SK-MEL-5 (cell line): ENCODE results near the gene ELK3. TPM values are rescaled to one million over a fixed set of nuclear protein-coding genes. Genes with fewer than 3 reads are reported as not detected.

ENCODE experiments used
- DNase-seq: peaks from one replicate; pipeline ENCODE4 v3.0.0-alpha.2; 2016; ENCODE audit warnings: low read depth, low spot score
- in situ Hi-C: cut with HindIII; loops from 2 replicates; pipeline ENCODE4 v1.10.0; 2016; ENCODE audit warnings: low sequenced_read_pairs, high pct_unique_total_duplicates, low pct_unique_long_range_greater_than_20kb
- total RNA-seq: library from RNA; depleted of rRNA; stranded (reverse); fragments of >200 nt; shearing (Covaris generic); gene quantifications from 2 replicates; pipeline ENCODE4 v1.2.3, GENCODE V29; 2014

ELK3 gene
- total RNA-seq, 1 experiment from 2014 or later: 19.2 TPM

GRCh38 chr12:96239711-96240635 lies 45.8 kb downstream of the ELK3 start:
- in situ Hi-C loops: no loop called here
- DNase-seq: no peak

- in situ Hi-C loops: no loop called here
- no peak for DNase-seq
Observed at GRCh38 chr12:96240656-96241055, 46.5 kb downstream of the ELK3 start.

- DNase-seq: no peak
- in situ Hi-C loops: no loop called here
Observed at GRCh38 chr12:96241431-96241830, 47.3 kb downstream of the ELK3 start.

- in situ Hi-C loops: no loop called here
- no peak for DNase-seq
Observed at GRCh38 chr12:96241846-96242256, 47.7 kb downstream of the ELK3 start.

- no peak for DNase-seq
- in situ Hi-C loops: no loop called here
Observed at GRCh38 chr12:96242597-96242996, 48.4 kb downstream of the ELK3 start.

GRCh38 chr12:96244826-96245225 lies 50.7 kb downstream of the ELK3 start:
- in situ Hi-C loops: no loop called here
- no peak for DNase-seq

- DNase-seq: no peak
- in situ Hi-C loops: no loop called here
Observed at GRCh38 chr12:96246926-96247505, 52.8 kb downstream of the ELK3 start.

- in situ Hi-C loops: no loop called here
Observed at GRCh38 chr12:96247563-96247962, 53.4 kb downstream of the ELK3 start.

GRCh38 chr12:96248136-96248931 lies 54.2 kb downstream of the ELK3 start:
- in situ Hi-C loops: no loop called here
- DNase-seq: no peak

More at GRCh38 chr12:96247563-96247962, 53.4 kb downstream of the ELK3 start:
- no peak for DNase-seq

GRCh38 chr12:96249196-96250118 lies 55.3 kb downstream of the ELK3 start:
- in situ Hi-C loops: no loop called here
- no peak for DNase-seq

- no peak for DNase-seq
- in situ Hi-C loops: no loop called here
Observed at GRCh38 chr12:96250119-96250685, 56.0 kb downstream of the ELK3 start.

- no peak for DNase-seq
Observed at GRCh38 chr12:96255077-96255476, 60.9 kb downstream of the ELK3 start.

GRCh38 chr12:96256672-96257361 lies 62.6 kb downstream of the ELK3 start:
- DNase-seq: no peak
- in situ Hi-C loops: no loop called here

More at GRCh38 chr12:96255077-96255476, 60.9 kb downstream of the ELK3 start:
- in situ Hi-C loops: no loop called here

GRCh38 chr12:96257550-96258103 lies 63.5 kb downstream of the ELK3 start:
- in situ Hi-C loops: no loop called here

GRCh38 chr12:96258104-96258961 lies 64.2 kb downstream of the ELK3 start:
- peak; percentile 28 for DNase-seq
- in situ Hi-C loops: no loop called here

More at GRCh38 chr12:96257550-96258103, 63.5 kb downstream of the ELK3 start:
- no peak for DNase-seq
